HPDE6-E6E7 (cell line): ENCODE data around the gene RNASE1.
"Not testable (repeated sequence)": the region's sequence is repeated elsewhere in the genome, so short reads cannot be mapped to it uniquely, and the experiment has no call there.

ENCODE experiments used
- DNase-seq: peaks from one replicate; pipeline ENCODE4 v3.0.0; 2011; ENCODE audit warnings: missing footprints; ENCODE audit errors: extremely low spot score

RNASE1 gene

DNA sequence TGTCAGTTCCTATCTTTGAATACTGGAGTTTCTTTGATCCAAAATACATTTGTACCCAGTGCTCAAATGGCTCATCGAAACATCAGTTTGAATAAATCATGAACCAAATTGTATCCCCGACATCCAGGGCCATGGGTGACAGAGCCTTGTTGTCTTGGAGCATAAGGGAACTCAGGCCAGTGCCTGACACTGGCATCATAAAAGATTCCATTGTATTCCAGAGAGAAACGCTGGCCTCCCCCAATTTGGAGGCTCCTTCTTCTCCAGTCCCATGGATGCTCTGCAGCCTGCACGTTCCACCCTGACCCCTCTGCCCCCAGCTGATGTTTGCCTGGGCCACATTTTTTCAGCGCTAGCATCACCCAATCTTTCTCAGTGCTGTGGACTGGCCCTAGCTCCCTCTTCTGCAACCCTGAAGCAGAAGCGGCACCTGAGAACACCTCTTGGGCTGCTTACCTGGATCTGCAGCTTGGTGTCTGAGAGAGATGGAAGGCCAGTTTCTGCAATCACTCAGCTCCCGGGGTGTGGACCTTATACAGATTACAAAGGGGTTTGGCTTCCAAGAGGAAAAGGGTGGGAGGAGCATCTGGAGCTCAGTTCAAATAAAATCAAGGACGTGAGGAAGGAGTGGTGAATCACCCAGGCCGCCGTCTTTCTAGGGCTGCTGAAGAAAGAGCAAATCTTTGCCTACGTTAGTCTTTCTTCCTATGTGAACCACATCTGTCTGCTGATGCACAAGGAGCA is at the start of gene RNASE1:
TSS of gene RNASE1 (minus strand) at position 504 of the 744 bp plus-strand sequence. CDS start 776 bp downstream, outside the sequence.
- DNase-seq: no peak

DNA sequence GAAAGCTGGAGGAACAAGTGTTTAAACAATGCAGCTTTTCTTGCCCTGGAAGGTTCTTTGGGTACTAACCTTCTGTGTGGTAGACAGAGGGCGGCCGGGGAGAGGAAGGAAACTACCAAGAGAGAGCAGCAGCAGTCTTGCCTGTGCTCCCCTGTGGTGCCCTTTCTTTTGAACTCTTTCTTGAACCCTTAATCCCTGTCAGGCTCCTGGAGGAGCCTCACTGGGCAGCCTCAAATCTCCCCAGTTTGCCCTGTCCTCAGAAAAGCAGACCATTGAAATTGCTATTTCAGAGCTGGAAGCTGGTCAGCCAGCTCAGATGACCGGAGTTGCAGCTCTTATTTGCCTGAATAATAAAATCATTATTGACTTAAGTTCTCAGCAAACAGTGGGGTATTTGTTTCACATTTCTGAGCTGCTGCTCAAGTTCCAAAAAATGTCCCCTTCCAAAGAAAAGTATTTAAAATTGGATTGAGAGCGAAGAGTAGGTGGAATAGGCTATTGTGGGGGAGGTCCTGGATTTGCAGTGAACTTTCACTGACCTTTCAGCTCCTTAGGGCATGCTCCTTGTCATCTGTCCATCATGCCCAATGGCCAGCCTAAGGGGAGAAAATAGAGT is 46.4 kb upstream of the RNASE1 start:
- no peak for DNase-seq

DNA sequence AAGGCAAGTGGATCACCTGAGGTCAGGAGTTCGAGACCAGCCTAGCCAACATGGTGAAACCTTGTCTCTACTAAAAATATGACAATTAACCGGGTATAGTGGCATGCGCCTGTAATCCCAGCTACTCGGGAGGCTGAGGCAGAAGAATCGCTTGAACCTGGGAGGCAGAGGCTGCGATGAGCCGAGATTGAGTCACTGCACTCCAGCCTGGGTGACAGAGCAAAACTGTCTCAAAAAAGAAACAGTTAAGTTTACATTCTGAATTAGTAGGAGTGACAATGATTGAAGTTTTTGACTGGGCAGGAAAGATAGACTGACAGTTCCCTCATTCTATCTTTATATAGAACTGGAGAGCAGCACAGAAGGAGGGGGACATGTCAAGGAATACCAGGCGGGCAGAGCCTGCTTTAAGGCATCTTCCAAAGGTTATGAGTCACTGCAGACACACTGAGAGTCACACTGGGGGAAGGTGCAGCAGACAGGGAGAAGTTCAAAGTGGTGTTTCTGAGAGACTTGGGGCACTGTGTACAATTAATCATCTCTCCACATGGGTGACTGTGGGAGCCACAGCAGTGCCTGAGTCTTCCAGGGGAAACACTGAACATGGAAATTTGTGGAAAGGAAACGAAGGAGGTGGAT is 45.8 kb upstream of the RNASE1 start:
- no peak for DNase-seq

DNA sequence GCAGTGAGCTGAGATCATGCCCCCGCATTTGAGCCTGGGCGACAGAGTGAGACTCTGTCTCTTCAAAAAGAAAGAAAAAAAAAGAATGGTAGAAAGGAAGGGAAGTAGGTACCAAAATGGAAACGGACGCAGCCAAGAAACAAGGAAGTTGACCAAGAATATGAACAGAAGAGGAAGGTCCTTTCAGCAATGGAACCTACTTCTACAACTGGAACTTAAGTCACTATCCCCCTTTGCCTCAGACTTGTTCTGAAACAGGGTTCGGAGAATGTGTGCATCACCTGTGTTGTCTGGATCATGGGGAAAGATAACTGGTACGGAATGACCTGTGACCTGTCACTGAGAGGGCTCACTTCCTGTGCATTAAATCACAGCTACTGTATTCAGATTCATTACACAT is 43.9 kb upstream of the RNASE1 start:
- DNase-seq: no peak

DNA sequence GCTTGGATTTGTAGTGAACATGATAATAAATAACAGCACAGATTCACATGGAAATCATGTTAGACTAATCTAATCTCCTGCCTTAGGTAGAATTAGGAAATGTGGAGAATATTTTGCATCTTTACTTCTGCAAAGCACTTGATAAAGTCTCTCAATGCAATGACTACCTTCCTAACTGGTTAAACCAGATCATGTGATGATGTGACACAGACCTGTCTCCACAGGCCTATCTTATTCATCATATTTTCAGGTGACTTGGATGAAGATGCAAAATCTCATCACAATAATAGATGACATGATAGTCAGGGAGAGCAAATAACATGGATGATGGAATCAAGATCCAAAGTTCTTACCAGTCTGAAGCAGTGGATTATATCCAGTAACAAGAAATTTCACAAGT is 38.5 kb upstream of the RNASE1 start:
- no peak for DNase-seq

DNA sequence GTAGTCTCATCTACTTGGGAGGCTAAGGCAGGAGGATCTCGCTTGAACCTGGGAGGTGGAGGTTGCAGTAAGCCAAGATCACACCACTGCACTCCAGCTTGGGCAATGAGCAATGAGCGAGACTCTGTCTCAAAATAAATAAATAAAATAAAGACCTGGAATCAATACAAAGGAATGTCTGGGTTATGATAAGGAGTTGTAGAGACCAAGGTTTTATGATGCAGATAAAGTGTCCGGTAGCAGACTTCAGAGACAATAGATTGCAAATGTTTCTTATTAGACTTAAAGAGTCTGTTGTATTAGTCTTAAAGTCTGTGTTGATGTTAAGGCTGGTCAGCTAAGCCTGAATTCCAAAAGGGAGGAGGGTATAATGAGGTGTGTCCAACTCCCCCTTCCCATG is 35.2 kb upstream of the RNASE1 start:
- no peak for DNase-seq

DNA sequence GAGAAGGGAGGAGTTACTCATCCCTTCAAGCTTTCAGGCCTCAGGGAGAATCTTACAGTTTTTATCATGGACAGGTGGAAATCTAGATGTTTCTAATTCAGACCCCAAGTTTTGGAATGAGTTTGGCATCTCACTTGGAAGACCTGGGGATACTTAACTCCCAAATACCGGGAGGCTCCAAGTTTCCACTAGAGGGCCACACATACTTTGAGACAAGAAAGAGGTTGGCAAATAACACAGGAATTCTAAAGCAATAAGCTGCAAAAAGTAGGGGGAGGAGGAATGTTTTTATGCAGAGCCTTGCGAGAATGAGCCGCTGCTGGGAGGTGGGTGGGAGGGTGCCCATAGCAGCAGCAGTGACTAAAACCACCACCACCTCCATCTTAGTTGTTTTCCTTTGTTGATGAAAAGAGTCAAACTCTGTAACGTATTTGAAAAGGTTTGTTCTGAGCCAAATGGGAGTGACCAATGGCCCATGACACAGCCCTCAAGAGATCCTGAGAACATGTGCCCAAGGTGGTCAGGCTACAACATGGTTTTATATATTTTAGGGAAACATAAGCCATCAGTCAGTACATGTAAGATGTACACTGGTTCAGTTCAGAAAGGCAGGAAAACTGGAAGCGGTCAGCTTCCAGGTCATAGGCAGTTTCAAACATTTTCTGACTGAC is 34.2 kb upstream of the RNASE1 start:
- DNase-seq: no peak

DNA sequence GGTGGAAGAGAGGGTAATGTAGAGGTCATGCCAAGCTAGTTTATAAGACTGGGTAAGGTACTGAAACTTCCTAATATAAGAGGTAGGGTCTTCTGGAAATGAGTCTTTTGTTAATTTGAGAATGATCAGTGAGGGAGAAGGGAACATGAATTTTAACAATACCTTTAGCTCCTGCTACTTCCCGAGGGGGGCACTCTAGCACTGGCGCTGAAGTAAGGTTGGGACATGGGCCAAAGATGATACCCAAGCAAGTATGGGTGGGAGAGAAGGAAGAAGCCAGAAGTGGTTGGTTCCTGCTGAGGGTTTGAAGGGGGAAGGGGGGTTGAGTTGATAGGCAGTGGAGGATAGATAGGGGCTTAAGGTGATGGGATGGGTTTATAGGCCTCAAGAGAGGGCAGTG is 32.3 kb upstream of the RNASE1 start:
- no peak for DNase-seq

DNA sequence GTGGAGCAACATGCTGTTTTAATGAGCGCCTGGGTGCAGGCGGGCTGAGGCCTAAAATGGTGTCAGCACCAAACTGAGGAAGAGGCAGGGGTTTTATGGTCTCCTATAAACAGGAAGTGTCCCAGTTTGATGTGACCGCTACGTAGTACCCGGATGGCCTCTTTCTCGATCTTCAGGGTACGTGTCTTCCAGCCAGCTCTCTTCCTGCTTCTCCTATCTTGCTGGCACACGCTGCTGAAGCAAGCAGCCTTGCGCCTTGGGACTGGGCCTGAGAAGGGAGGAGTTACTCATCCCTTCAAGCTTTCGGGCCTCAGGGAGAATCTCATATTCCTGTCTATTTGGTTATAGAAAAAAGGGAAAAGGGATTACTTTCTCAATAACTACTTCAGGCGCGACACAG is 28.2 kb upstream of the RNASE1 start:
- DNase-seq: no peak

DNA sequence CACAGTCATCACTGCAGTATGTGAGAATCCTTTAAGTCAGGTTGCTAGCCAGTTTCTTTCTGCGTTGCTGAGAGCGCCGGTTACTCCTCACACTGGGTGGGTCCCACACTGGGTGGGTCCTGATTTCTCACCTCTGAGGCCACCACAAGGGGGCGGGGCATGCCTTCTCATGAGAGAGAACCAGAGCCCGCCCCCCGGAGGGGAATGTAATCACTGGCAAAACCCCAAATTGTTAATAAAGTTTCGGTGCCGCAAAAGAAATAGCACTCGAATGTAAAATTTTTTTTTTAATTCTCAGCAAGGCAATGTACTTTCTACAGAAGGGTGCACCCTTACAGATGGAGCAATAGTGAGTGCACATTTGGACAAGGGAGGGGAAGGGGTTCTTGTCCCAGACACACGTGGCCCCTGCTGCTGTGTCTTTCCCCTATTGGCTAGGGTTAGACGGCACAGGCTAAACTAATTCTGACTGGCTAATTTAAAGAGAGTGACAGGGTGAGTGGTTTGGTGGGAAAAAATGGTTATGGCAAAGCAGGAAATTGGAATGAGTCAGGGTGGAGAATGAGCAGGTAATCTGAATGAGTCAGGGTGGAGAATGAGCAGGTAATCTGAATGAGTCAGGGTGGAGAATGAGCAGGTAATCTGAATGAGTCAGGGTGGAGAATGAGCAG is 25.5 kb upstream of the RNASE1 start:
- DNase-seq: not testable (repeated sequence)

DNA sequence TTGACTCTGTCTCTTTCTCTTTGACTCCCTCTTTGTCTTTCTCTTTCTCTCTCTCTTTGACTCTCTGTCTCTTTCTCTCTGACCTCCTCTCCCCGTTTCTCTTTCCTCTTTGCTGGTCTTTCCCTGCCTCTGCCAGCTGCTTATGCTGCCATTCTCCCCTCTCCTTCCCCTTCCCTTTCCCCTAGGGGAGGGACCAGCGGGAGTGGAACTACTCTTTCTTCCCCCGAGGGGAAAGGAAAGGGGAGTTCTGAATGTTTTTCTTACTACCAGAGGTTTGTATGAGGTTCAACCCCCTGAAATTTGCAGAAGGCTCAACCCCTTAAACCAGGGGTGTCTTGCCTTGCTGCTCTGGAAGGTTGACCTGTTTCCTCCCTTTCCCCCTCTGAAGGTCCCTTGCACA is 24.7 kb upstream of the RNASE1 start:
- no peak for DNase-seq

DNA sequence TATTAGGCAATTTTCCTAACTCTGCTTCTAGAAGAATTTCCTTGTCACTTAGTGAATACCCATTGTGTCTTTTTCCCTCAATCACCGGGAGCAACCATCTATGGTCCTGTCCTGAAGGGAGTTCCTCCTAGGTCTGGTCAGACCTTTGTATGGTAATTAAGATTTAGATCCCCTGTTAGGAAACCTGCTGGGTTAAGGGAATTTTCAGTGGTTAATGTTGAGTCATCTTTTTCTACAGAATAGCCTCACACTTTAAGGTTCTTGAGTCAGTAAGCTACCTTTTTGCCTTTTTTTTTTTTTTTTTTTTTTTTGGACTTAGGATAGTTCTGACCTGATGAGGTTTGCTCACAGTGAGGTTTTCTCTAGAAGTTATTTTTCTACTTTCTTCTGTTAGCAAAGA is 24.0 kb upstream of the RNASE1 start:
- not testable (repeated sequence) for DNase-seq

DNA sequence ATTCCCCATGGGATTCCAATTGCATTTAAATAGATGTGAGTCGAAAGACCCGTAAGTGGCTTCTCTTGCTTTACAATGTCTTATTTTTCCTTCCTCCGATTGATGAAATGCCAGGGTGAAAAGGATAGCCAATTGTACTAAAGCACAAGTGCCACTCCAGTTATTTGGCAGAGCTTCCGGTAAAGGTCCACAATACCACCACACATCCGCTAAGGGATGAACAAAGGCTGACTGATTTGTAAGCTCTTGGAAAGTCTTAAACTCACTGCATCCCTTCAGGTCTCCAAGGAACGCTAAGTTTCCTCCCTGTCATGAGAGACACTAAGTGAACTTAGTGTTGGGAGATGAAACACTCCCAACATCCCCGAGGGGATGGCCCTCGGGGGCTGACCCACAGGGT is 21.2 kb upstream of the RNASE1 start:
- no peak for DNase-seq

DNA sequence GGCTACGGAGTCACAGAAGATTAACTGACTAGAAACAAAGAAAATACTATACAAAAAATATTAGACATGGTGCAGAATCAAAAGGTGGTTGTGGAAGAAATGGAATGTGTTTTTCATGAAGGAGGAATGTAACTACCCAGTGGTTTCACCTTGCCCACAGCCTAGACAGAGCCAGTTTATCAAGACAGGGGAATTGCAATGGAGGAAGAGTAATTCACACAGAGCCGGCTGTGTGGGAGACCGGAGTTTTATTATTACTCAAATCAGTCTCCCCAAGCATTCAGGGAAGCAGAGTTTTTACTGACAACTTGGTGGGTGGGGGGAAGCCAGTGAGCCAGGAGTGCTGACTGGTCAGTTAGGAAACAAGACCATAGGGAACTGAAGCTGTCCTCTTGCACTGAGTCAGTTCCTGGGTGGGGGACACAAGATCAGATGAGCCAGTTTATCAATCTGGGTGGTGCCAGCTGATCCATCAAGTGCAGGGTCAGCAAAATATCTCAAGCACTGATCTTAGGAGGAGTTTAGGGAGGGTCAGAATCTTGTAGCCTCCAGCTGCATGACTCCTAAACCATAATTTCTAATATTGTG is 19.0 kb upstream of the RNASE1 start:
- not testable (repeated sequence) for DNase-seq

DNA sequence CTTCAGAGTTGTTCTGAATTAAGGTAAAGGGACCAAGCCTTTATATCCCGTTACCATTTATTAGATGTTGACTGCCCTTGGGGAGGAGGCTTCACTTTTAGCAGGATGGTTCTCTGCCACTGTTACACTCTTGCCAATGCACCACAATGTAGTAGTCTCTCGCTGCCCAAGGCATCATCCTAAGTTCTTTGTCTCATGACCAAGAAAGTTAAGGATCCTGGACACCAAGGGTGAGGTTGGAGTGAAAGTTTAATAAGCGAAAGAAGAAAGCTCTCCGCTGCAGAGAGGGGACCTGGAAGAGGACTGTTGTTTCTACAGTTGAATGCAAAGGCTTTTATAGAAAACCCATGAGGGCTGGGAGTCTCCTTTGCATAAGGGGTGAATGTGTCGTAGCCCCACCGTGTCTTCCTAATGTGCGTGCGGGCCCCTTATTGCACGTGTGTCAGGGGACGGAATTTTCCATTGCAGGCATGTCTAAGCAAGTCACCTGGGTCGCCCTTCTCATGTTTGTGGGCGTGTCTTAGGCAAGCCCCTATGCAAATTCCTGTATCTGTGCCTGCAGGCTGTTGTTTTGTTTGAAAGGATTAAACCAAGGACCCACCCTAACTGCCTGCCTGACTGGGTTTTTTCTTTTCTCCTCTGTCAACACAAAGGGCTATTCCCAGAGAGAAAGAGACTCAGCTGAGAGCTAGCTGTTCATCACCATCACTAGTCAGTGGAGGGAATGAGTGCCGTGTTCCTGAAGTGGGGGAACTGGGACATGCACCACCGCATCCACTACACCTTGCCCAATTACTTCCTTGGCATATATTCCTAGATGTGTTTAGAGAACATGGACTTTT is 17.6 kb upstream of the RNASE1 start:
- DNase-seq: no peak

DNA sequence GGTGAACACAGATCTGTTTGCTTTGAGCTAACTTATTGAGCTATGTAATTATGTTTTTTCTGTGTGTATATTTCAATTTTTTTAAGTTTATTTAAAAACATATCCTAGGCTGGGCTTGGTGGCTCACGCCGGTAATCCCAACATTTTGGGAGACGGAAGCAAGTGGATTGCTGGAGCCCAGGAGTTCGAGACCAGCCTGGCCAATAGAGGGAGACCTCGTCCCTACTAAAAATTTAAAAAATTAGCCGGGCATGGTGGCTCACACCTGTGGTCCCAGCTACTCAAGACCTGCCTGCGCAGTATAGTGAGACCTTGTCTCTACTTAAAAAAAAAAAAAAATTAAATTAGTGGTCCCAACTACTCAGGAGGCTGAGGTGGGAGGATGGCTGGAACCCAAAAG is 16.2 kb upstream of the RNASE1 start:
- DNase-seq: no peak

DNA sequence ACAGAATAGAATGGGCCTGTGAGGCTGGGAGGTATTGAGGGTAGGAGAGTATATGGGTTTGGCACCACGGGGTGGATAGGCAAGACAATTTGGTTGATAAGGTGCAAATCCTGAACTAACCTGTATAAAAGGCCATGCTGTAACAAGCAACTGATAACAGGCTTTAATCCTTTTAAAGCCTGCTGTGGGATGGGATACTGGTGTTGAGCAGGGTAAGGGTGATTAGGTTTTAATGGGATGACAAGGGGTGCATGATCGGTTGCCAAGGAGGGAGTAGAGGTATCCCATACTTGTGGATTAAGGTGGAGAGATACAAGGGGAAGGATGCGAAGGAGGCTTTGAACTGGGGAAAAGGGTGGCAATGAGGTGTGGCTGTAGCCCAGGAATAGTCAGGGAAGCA is 13.3 kb upstream of the RNASE1 start:
- DNase-seq: not testable (repeated sequence)

DNA sequence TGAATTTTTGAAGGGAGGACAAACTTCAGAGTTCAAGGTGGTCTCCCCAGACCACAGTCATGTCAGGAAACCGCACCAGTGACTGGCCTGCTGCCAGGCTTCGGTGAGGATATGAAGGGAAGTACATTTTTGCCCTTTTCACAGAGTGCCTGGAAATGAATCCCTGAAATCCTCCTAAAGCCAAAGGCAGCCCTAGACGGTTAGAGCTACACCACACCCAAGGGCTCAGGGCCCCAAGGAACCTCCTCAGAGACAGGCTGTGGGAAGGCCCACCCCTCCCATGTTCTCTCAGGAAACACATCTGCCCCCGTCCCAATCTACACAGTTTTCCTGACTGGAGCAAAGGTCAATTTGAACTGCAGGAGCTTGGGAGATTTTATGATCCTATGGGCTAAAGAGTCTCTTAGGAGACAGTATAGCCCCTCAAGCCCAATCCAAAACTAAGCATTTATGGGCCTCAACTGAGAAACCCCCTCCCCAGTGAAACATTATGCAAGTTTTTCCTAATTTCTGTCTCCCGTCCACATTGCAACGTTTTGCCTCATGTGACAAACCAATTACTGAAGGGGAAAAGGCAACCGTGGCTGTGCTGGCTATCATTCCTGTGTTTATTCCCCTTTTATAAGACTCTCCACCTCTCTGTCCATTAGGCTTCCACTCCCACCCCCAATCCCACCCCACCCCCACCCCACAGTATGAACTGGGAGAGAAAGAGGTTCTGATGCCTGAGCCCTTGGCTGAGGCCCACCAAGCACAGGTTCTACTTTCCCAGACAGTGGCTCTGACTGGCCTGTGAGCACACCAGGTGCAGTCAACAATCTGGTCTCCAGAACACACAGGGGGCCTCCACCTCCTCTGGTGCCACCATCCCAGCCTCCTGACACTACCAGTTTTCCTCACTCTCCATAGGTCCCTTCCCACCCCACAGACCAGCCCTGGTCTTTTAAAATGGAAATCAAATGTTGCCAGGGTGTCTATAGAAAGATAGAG is 9.6 kb upstream of the RNASE1 start:
- no peak for DNase-seq

DNA sequence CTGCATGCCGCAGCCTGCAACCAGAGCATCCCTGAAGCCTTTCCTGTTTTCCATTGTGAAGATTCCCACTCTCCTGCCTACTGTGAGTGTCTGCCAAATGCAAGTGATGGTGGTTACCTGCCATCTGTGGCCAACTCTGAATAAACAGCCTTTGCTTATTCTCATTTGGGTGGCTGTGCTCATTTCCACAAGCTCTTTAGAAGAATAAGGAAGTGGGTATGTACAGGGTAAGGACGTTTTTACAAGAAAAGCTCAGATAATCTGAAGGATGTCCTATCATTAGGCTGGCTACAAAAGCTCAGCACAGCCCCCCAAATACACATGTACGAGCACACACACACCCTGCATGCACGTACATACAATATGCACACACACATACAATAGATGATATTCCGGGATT is 7.3 kb upstream of the RNASE1 start:
- no peak for DNase-seq

DNA sequence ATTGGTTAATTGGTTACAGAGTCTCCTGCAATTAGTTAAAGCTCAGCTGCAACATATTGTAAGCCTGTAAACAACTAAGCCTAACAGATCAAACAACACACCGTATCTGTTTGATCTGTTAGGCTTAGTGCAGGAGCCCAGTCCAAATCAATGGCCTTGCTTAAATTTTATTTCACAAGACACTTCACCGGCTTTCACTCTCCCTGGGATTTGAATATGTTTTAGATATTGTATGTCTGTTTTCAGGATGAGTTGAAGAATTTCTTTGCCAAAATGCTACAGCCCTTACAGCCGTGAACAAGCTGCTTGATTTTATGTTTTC is 5.5 kb upstream of the RNASE1 start:
- no peak for DNase-seq
